ENCODE data around the gene TNPO1. TPM values are rescaled to one million over a fixed set of nuclear protein-coding genes. Genes with fewer than 3 reads are reported as not detected.

TNPO1 gene
- total and polyA plus RNA-seq, 2 of the 8 experiments (the other 6 are each of a cell fraction or from before 2014, with no cell fraction given) = 38.5 to 211 TPM

DNA sequence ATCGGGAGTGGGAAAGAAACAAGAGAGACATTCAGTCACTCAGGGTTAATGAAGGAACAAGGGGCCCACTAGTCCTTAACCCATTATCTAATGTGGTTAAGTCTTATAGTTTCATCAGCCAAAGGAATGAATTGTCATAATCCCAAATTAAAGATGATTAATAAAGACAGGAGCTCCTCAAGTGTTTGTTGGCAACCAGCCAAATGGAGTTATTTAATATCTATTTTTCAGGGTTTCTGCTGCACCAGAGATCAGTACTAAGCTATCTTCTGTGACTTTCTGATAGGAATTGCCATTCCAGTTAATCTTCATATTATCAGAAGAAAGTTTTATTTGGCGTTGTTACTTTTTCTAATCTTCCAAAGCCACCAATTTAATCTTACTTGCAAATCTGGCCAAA lies 105.4 kb downstream of the TNPO1 start:
- Histone ChIP-seq H2AFZ (ENCODE audit: low read length) (no peak overlapping the region), H2BK120ac (replicated peaks; ENCODE audit: low read depth, low read length) (no peak overlapping the region), H3K79me1 (ENCODE audit: low read depth, low read length) (no peaks in the 10 kb centered on the region), H4K20me1 (replicated peaks in 1 of 2; ENCODE audit: control insufficient read depth in 1 of 2, insufficient read depth in 2 of 2, low read length in 2 of 2) (no peaks in the 10 kb centered on the region), H3K9me3 (ENCODE audit: insufficient read depth in 2 of 2, low read depth in 1 of 2, low read length in 1 of 2) (peaks cover 0 to 9% of the 10 kb centered on the region in 2 experiments; a peak in 1 of 4 replicates), H2BK5ac (ENCODE audit: low read depth, low read length) (no peak overlapping the region), H3K4ac (replicated peaks; ENCODE audit: insufficient read length, low read depth, low read length) (no peak overlapping the region), H3K9ac (replicated peaks in 1 of 4; ENCODE audit: extremely low read depth in 1 of 4, low read depth in 3 of 4, low read length in 3 of 4) (no peak overlapping the region), H3K79me2 (ENCODE audit: control insufficient read depth in 1 of 2, insufficient read depth in 2 of 2, low read length in 2 of 2) (no peaks in the 10 kb centered on the region), H3K27me3 (replicated peaks in 1 of 4; ENCODE audit: control insufficient read depth in 3 of 4, extremely low read depth in 1 of 4, insufficient read depth in 3 of 4, low read length in 3 of 4) (no peaks in the 10 kb centered on the region), H3K36me3 (ENCODE audit: control insufficient read depth in 2 of 4, insufficient read depth in 4 of 4, low read length in 3 of 4) (0 out of 8 replicates have a peak, but pooled peaks cover 0 to 3% (median 0%) of the 10 kb centered on the region in 4 experiments), H3K4me1 (replicated peaks in 1 of 4; ENCODE audit: control insufficient read depth in 3 of 4, insufficient read depth in 4 of 4, low read length in 3 of 4) (peaks cover 0 to 4% (median 0%) of the 10 kb centered on the region in 4 experiments; a peak in 1 of 7 replicates), H3K14ac (ENCODE audit: insufficient read length) (no peak overlapping the region), H3K56ac (replicated peaks; ENCODE audit: insufficient read length, low read depth, low read length) (no peak overlapping the region), H3K27ac (ENCODE audit: low read depth, low read length) (no peak overlapping the region), H4K8ac (ENCODE audit: extremely low read depth, insufficient read depth, low read length) (no peak overlapping the region), H3K23ac (ENCODE audit: insufficient read length) (no peak overlapping the region), H3K4me3 (ENCODE audit: extremely low read depth in 1 of 4, insufficient read depth in 2 of 4, low read depth in 3 of 4, low read length in 4 of 4) (no peak overlapping the region), H2BK15ac (ENCODE audit: low read length) (no peak overlapping the region), H2AK5ac (ENCODE audit: low read depth, low read length) (no peak overlapping the region), H4K5ac (ENCODE audit: insufficient read length, low read depth, low read length) (no peak overlapping the region), H3K4me2 (ENCODE audit: insufficient read depth in 1 of 2, low read depth in 2 of 2, low read length in 2 of 2) (no peak overlapping the region), H3K23me2 (ENCODE audit: low read depth, low read length) (no peaks in the 10 kb centered on the region; the same call in 1 of the 2 replicates), H2BK12ac (ENCODE audit: low read depth, low read length) (no peak overlapping the region), H4K91ac (replicated peaks; ENCODE audit: insufficient read length, low read length) (no peak overlapping the region), H2BK20ac (ENCODE audit: low read length) (no peak overlapping the region), H3K18ac (ENCODE audit: extremely low read depth, low read length) (no peak overlapping the region)
- no peak for DNase-seq (ENCODE audit: low read depth in 1 of 2, low spot score in 2 of 2)
- CTCF ChIA-PET (ENCODE audit: partially characterized antibody) = interaction anchor here (0.7 to 2.7 kb wide), 3 partner anchors 35 to 249 kb away, joined by 3 to 11 read pairs (median 6); no protein-coding TSS in a partner anchor
- no peak for FAIRE-seq
- WGBS, 2 experiments (ENCODE audit: extremely low coverage in 1 of 2, insufficient coverage in 1 of 2, insufficient read length in 1 of 2, insufficient replicate concordance in 2 of 2, low coverage in 1 of 2, low lambda C conversion rate in 2 of 2, missing lambda C conversion rate in 1 of 2) = 95% methylated on average over 2 of the region's 2 CpGs; no CpG with 5 or more reads in 1 of the 2 experiments
- POLR2A ChIA-PET (ENCODE audit: partially characterized antibody) = interaction anchor here (0.7 to 1.8 kb wide), 2 partner anchors 15 to 650 kb away, joined by 3 to 5 read pairs; no protein-coding TSS in a partner anchor
- TF ChIP-seq SP4 (IDR thresholded peaks at IDR 0.05; ENCODE audit: low read length) (no peak), FOSL1 (IDR thresholded peaks at IDR 0.05; ENCODE audit: insufficient read depth, low read depth, low read length) (no peak), CEBPB (IDR thresholded peaks at IDR 0.05; ENCODE audit: low read depth, low read length) (no peak), POU5F1 (IDR thresholded peaks at IDR 0.05; ENCODE audit: low read depth, low read length) (no peak), CBX8 (IDR thresholded peaks at IDR 0.05; ENCODE audit: borderline replicate concordance, low read depth, low read length) (no peak), ASH2L (IDR thresholded peaks at IDR 0.05; ENCODE audit: low read length) (no peak), CHD2 (IDR thresholded peaks at IDR 0.05; ENCODE audit: low read length) (no peak), SIRT6 (IDR thresholded peaks at IDR 0.05; ENCODE audit: low read length) (no peak), RXRA (IDR thresholded peaks at IDR 0.05; ENCODE audit: insufficient read depth, low read depth, low read length) (no peak), TCF12 (IDR thresholded peaks at IDR 0.05; ENCODE audit: low read depth, low read length) (no peak)

Data from H1 (cell line).